Epidermal melanocyte (primary cell): ENCODE data around the gene ZFP91.

ENCODE experiments used
- DNase-seq: peaks from one replicate; pipeline ENCODE4 v3.0.0; 2011; ENCODE audit warnings: low spot score; ENCODE audit not compliant: insufficient read length

ZFP91 gene

DNA sequence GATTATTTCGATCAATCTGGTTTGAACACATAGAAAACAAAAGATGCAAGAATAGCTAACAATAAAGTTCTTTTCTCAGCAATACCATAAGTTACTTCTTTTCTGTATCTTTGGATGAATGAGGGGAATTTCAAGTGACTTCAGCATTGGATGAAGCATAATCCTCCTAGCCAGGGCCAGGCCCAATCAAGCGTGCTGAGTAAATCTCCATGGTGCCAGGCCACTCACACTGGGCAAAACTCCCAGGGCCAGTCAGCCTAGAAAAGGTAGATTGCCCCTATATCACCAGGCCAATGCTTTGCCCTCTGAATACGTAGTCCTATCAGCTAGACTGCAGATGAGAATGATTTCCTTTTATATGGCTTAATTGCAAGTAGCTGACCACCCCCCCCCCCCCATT, 49.6 kb downstream of the ZFP91 start:
- DNase-seq = no peak

DNA sequence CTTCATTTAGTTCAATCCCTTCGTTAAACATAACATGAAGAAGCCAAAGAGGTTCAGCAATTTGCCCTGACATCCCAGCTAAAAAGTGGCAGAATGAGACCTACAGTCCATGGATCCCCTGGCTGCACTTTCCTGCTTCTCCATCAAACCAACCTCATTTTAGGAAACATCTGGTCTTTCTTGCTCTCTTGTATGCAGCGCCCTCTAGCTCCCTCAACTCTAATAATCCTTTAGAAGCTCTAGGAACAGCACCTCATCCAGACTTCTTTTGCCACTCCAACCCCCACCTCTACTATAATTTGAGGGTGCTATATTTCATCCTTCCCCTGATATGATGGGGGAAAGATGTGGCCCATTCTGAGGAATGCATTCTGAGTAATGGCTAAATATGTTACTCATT, 51.0 kb downstream of the ZFP91 start:
- DNase-seq = no peak

DNA sequence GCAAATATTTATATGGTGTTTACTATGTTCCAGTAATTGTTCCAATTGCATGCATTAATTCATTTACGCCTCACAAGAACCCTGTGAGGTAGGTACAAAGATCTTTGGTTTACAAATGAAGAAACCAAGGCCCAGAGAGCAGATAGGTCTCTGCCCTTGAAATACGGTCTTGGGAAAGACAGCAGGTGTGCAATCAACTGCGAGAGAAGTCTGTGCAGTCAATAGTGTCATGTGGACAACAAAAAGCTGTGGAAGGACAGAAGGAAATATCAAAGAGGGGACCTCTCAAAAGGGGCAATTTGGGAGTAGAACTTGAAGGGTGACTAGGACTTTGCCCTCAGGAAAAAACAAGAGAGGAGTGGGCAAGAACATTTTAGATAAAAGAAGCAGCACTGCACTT, 52.5 kb downstream of the ZFP91 start:
- no peak for DNase-seq

DNA sequence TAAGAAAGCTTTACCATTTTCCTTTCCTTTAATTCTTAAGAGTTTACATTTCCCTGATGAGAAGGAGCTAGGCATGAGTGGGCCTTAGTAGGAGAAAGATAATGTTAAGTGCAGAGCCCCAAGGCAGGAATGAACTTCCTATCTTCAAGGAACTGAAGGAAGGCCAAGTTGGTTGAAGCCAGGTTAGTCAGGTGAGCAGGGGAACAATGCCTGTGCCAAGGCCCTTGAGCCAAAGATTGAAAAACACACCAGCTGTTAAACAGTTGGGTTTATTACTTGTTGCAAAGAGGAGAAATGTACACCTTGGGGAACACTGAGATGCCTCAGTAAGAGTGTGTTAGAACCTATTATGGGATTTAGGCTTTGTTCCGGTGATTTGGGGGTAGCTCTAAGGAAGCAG, 53.6 kb downstream of the ZFP91 start:
- DNase-seq = no peak

DNA sequence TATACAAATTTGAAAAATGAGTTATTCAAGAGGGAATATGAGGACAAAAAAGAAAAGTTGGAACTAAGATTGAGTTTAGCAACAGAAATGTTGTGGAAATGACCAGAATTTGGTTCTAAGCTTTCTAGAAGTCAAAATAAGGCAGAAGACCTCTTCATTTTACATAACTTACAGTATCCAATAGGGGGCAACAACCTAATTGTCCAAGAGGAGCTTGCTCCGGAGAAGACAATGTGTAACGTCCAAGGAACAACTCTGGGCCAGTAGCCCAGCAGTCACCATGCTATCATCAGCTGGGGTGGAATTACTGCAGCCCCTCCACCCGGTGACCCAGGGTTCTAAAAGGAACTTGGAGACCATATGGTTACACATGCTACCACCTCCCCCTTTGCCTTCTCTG, 57.7 kb downstream of the ZFP91 start:
- DNase-seq = no peak

DNA sequence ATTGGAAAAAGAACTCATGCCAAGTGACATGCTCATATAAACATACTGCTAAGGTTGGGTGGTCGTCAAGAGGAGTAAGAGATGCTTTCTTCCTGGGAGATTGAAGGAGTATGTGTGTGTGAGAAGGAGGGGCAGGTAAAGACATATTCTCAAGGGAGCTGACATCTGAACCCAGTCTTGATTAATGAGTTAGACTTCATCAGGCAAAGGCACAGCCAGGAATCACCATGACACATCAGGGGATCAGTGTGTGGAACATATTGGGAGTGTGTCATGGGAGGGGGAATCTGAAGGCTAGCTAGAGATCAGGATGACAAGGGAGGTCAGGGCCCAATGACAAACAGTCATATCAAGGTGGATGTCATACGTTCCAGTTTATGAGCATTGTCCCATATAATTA, 58.5 kb downstream of the ZFP91 start:
- no peak for DNase-seq

DNA sequence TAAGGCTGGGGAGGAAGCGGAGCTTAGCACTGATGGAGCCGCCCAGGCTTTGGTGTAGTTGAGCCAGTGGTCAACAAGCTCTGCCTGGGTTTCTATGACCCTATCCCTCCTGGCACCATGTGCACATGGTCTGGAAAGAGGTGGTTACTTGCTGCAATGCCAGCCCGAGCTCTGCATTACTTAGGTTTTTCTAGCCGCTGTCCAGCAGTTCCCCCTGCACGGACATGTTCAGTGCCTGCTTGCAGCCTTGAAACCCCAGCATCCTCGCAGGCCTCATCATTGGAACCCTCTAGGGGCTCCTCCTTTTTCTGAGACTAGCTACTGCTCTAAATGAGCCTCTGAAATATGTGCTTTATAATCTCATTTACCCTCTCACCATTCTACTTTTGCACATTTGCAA, 60.2 kb downstream of the ZFP91 start:
- DNase-seq = no peak

DNA sequence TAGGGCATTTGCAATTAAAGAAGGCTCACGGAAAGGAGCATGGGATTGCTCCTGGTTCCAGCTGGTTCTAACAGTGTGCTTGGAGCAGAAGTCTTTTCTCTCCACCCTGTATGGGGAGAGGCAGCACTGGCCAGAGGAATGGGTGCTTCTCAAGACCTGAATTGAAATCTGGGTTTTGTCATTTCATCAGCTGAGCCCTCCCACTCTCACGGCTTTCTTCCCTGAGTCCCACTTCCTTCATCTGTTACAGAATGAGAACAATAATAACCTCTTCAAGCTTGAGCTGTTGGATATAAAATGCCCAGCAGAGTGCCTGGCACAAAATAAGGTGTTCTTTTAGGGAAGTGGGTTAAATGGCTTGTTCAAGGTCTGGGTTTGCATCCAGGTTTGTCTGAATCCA, 60.8 kb downstream of the ZFP91 start:
- no peak for DNase-seq

DNA sequence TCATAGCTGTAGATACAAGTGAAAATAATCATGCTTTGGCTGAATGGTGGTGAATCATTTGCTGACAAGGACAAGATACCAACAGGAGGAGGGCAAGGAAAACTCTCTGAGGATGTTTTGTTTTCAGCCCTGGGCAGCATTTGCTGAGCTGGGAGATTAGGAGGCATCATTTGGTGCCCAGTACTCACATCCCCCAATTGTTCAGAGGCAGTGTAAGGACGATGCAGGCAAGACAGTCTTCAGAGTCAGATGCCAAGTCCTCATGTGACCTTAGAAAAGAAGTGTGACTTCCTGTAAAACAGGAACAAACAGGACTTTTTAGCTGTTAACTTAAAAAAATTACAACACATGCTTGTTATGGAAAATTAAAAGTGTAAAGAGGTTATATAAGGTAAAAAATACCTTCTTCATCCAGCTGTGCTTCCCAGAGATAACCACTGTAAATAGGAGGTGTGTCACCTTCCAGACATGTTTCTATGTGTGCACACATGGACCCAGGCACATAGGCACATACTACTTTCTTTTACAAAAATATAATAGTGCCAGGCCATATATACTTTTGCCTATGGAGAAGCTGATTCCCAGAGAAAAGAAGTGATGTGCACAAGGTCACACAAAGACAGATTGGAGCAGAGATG, 61.6 kb downstream of the ZFP91 start:
- DNase-seq = peak; percentile 29

DNA sequence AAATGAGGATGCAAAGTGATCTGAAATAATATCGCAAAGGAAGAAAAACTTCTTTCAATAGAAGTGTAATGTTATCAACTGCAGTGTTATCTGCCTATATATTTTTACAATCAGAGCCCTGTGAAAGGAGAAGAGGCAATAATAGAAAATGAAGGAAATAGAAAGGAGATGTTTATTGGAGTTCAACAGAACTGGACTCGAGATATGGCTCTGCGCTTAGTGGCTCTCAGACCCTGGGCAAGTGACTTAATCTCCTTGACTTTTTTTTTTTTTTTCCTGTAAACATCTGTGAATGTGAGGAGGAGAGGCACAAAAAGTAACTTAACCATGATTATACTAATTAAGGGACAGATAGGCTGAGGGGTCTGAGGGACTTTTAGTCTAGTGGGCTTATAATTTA, 62.5 kb downstream of the ZFP91 start:
- no peak for DNase-seq

DNA sequence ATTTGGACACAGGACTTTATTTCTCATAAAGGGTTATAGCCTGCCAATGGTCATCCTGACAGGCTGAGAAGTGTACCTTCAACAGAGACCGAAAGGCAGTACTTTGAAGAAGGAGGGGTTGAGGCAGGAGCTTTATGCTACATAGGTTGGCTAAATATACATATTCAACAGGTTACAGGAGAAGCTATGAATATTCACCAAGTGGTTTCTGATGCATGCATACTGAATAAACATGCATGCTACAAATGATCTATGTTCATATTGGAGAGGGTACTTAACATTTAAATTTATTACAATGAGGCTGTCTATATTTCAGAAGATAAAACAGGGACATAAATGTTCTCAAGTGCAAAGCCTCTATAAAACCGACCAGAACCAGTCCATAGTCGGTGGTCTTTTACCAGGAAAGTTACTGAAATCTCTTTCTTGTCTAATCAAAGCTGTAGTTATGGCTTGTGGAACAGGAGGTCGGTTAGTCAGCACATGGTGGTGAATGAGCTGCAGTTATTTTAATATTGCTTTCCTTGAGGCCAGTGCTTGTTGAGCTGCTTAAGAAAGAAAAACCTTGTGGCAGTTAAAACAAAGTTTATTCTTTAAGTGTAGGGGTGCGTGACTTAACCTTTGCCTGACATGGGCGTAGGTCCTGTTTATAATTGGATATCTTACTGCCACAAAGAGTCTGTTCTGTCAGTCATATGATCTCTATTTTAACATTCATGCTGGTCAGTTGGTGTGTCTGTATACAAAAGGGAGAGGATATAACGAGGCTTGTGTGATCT, 63.1 kb downstream of the ZFP91 start:
- no peak for DNase-seq

DNA sequence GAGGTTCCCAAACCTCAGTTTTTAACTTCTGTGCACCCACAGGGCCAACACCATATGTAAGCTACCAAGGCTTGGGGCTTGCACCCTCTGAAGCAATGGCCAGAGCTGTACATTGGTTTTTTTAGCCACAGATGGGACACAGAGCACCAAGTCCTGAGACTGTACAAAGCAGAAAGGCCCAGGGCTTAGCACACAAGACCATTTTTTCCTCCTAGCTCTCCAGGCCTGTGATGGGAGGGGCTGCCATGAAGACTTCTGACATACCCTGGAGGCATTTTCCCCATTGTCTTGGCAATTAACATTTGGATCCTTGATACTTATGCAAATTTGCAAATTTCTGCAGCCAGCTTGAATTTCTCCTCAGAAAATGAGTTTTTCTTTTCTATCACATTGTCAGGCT, 67.0 kb downstream of the ZFP91 start:
- no peak for DNase-seq

DNA sequence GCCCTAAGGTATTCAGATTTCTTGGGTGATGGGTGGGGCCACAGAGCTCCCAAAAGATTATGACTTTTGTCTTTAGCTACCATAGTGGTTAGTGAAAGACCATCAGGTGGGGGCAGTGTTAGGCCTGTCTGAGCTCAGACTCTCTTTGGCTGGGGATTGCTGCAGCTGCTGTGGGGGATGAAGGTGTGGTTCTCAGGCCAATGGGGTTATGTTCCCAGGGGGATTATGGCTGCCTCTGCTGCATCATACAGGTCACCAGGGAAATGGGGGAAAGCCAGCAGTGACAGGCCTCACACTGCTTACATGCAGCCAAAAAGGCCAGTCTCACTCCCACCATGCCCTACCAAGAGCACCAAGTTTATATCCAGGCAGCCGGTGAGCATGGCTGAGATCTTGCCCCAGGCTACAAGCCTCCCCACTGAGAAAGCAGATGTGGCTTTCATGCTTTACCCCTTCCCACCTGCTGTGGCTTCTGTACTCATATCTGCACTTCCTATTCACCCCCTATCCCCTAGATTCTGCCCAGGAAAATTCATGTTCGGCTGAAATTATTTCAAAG, 68.4 kb downstream of the ZFP91 start:
- DNase-seq = no peak

DNA sequence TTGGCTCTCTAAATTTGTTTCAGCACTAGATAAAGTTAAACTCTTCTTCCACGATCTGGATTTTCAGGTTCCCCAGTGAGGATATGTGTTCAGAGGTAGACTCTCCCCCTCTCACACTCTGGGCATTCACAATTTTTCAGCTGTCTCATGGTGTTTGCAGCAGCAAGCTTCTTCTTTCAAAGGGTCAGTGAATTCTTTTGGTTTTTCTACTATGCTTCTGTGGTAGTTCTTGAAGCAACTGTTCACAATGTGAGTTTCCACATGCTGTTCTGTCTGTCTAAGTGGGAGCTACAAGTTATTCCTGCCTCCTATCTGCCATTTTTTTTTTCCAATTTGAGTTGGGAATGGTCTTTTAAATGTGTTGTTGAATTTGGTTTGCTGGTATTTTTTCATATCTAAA, 69.0 kb downstream of the ZFP91 start:
- no peak for DNase-seq

DNA sequence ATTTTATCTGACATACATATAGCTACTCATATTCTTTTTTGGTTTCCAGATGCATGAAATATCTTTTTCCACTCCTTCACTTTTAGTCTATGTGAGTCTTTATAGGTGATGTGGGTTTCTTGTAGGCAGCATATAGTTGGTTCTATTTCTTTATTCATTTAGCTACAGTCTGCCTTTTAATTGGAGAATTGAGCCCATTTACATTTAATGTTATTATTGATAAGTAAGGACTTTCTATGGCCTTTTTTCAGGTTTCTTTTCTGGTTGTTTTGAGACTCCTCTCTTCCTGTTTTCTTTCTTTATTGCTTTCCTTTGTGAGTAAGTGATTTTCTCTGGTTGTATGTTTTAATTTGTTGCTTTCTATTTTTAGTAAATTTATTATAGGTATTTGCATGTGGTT, 70.8 kb downstream of the ZFP91 start:
- DNase-seq = no peak

DNA sequence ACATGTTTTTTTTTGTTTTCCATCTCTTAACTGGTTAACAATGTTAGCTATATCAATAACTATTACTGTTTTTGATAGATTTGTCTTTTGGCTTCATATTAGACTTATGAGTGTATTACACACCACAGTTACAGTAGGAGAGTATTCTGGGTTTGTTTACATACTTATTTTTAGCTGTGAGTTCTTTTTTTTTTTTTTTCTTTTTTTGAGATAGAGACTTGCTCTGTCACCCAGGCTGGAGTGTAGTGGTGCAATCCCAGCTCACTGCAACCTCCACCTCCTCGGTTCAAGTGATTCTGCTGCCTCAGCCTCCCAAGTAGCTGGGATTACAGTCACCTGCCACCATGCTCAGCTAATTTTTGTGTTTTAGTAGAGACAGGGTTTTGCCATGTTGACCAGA, 71.6 kb downstream of the ZFP91 start:
- no peak for DNase-seq

DNA sequence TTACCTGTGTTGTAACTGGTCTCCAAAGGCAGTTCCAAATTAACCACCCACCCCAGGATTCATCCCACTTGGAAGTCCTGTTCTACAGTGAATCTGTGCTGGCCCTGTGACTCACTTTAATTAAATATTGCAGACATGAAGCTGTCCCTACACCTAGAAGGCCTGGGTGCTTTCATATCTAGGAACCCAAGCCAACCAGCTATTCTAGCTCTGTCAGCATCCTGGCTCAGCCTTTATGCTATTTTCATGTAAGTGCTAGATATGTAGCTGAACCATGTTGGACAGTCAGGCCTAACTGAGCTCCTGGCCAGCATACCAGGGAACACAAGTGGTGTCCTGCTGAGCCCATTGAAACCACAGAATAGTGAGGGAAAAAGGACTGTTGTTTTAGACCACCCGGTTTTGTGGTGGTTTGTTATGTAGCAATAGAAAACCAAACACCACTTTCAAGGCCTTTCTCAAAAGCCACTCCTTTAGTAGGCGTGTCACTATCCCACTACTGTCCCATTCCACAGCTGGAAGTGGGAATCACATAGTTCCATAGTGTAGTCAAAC, 73.9 kb downstream of the ZFP91 start:
- DNase-seq = no peak

DNA sequence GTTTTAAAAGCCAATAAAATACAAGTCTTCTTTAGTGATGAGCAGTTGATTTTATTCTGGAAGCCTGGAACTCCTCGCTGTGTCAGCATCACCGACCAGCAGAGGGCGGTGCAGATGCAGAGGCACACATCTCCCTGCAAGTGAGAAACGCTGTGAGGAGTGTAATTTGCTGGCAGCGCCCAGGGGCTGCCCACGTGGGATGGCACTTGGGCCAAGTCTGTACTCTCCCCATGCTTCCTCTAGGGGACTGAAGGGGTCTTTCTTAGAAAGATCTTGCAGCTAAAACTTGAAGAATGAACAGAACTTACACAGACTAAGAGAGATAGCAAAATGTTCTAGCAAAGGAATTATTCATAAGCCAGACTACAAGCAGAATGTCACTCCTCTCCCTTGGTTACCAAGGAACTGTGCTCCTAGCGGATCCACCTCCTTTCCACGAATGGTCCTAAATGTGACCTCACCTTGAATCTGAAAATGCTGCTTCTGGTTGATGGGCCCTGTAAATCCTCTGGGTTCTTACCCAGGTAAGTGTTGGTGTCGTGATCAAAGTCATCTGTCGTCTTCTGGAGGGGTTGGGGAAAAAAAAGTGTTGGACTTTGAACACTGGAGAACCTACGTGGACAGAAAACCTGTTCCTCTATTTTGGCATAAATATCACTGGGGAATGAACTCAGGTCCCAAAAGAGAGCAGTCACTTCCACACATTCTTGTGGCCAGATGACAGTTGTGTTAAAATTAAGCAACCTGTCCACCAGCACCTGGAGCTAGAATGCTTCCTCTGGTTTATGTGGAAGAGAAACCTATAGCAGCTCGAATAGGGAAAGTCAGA, 75.4 kb downstream of the ZFP91 start:
- peak; percentile 82 for DNase-seq

DNA sequence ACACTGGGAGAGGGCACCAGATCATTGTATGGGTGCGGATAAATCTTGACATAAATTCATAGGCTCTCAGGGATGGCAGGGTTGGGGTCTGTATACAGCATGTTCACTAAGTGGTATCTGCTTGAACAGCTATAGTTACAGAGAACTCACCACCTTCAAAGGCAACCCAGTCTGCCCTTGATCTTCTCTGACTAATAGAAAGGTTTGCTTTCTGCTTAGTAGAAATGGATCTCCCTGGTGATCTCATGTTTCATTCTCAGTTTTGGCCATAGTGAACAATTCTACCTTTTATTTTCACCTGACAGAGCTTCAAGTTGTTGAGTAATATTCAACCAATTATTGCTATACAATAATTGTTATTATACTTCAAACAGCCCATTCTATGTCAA, 76.0 kb downstream of the ZFP91 start:
- no peak for DNase-seq

DNA sequence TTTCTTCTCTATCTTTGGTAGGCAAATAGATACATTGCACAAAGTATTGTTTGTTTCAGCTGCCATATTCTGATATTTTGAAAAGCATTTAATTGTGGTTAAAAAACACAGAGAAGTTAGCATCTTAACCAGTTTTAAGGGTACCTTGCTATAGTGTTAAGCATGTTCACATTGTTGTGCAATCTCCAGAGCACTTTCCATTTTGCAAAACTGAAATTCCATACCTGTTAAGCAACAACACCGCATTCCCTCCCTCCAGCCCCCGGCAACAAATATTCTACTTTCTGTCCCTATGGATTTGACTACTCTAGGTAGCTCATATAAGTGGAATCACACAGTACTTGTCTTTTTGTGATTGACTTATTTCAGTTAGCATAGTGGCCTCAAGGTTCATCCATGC, 77.5 kb downstream of the ZFP91 start:
- DNase-seq = no peak

DNA sequence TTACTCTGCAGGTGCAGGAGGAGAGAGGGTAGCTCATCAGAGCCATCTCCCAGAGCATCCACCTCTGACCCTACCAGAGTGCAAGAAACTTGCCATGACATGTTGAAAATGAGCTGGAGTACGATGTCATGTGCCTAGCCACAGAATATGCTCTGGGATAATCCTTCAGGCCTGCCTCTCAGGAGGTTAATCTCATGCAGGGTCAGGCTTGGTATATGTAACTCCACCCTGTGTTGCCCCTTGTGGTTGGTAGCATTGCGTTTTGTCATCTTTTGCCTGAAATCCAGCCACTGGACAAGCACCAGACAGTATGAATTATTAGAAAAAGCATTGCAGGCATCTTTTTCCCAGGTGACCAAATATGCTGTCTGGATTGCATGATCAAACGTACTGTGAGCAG, 79.8 kb downstream of the ZFP91 start:
- DNase-seq = no peak

DNA sequence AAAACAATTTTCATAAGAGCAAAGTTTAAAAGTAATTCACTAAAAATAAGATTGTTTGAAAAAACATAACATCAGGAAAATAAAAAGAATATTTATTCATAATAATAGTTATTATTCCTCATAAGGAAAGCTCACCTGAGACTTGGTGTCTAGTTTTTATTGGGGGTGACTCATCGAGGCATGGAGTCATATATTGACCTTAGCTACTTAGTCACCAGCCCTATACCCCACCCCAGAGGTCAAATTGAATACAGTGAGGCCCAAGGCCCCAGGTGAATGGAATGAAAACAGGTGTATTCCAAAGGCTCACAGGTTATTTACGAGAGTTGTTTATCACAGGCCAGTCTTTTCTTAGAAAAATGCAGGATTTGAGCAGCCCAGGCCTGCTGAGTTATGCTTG, 80.5 kb downstream of the ZFP91 start:
- DNase-seq = no peak
